ENCODE data around the gene GPR33.
"Not testable (repeated sequence)": the region's sequence is repeated elsewhere in the genome, so short reads cannot be mapped to it uniquely, and the experiment has no call there.

The GPR33 gene

GRCh38 chr14:31457665-31458659 is 29.9 kb downstream of the GPR33 start:
- DNase-seq: no peak

DNA sequence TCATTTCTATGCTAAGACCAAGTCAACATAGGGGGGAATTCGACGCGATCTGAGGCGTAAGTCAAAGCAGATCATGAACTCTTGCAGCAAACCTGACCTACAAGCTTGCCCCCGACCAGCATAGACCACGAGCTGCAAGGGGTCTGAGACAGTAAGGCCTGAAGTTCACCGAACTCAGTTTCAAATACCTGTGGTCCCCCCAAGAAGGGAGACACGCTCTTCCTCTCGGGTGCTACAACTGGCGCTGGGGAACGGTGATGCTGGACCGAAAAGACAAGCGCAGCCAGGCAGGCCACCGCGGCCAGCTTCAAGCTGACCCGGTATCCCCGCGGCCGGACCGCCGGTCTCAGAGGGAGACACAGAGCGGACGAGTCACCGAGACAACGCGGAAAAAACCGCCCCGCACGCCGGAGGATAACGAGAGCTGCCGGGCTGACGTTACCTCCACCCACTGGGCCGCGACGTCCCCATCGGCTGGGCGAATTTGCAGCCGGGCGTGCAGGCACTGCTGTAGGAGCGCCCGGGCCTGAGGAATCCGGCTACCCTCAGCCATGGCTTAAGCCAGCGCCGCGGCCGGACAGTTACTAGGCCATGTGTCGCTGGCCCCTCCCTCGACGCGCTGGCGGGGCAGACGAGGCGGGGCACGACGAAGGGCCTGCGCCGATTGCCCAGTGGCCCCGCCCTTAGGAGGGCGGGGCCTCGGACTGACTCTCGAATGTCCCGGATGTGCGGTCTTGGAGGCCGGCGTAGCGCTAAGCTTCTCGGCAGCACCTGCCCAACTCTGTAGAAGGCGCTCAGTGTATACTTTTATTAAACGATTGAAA is 30.8 kb downstream of the GPR33 start, which contains the start of gene DTD2:
TSS of gene DTD2 (minus strand) at position 666 of the 824 bp plus-strand sequence. CDS start at position 553, 113 bp downstream.
- DNase-seq: peak; percentile 92

GRCh38 chr14:31449971-31450610 is 37.7 kb downstream of the GPR33 start:
- DNase-seq: no peak

DNA sequence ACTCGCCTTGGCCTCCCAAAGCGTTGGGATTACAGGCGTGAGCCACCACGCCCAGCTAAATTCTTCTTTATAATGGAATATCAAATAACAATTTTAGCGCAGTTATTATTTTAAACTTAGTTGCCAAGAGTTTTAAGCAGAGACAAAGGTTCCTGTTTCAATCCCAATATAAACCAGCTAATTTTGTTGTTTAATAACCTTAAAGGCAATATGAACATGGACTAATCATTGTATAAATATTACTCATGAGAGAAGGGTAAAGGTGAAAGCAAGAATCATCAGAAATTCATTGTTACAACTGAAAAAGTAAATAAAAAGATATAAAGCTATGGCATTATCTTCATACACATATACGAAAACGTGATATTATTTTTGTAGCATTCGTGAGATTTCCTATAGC is 38.7 kb downstream of the GPR33 start:
- DNase-seq: no peak

- DNase-seq: no peak
Observed at GRCh38 chr14:31445703-31446102, 42.1 kb downstream of the GPR33 start.

DNA sequence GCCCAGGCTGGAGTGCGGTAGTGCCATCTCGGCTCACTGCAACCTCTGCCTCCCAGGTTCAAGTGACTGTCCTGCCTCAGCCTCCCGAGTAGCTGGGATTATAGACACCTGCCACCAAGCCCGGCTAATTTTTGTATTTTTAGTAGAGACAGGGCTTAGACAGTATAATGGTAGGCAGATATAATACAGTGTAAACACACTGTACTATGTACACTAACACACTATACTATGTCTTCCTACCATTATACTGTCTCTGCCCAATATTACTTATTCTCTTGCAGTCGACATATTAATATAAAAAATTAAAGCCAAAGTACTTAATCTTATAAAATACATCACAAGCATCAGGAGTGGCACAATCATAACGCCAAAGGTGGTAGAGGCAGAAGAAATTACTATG is 45.6 kb downstream of the GPR33 start:
- DNase-seq: no peak

DNA sequence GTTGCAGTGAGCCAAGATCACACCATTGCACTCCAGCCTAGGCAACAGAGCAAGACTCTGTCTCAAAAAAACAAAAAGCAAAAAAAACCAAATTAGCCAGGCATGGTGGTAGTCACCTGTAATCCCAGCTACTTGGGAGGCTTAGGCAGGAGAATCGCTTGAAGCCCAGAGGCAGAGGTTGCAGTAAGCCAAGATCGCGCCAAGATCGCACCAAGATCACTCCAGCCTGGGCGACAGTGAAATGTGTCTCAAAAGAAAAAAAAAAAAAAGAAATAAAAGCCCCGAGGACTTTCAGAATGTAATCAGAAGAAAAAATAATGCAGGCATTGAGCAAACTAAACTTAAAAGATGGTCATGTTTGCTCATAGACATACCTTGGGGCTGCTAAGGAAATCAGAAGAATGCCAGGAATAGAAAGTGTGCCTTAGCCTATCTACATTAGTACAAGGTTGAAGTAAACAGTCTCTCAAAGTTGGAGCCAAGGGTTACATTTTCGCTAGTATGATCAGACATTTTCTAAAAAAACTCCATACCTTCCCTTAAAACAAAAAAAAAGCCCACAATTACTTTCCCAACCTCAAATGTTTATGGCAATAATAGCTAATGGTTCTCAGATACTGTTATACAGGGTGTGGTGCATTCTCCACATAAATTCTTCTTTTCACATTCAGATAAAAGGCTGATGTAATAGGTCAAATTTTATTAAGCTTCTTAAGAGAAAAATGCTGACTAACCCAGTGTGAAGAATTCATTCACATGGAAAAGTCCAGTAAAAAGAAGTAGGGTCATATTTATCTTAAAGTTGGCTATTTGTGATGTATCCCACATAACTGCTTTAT is 46.3 kb downstream of the GPR33 start:
- DNase-seq: no peak

GRCh38 chr14:31440280-31440679 is 47.6 kb downstream of the GPR33 start:
- DNase-seq: no peak

DNA sequence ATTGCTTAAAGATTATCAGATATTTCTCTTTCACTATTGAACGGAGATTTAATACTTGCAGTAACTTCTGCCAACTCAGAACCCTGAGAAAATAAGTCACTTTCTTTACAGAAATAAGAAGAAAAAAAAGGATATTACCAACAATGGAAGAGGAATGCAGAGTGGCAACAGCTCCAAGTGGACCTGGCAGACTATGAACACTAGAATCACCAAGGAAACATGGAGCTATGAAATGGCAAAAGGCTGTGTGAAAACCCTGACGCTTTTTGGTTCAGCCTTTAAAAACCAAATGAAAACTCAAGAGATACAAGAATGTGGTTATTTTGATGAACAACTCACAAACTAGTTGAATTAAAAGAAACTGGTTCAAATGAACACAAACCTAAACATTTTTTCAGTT is 48.3 kb downstream of the GPR33 start:
- DNase-seq: no peak

GRCh38 chr14:31437045-31437691 is 50.7 kb downstream of the GPR33 start:
- DNase-seq: not testable (repeated sequence)

GRCh38 chr14:31435276-31435675 is 52.6 kb downstream of the GPR33 start:
- no peak for DNase-seq
